Caco-2 (cell line): ENCODE measurements around the gene MCTP2. TPM values are rescaled to one million over a fixed set of nuclear protein-coding genes. Genes with fewer than 3 reads are reported as not detected.

Experiments
- BruUV-seq: library from RNA; stranded (reverse); fragments of 400-500 nt; replicated peaks from 2 replicates; lab custom pipeline; 2021; lab: Mats Ljungman, UMichigan
- CTCF ChIA-PET: fragments of 300-600 bp; sonication (Branson Sonifier 250); formaldehyde crosslinking; loops from one replicate; lab custom pipeline; 2022; ENCODE audit warnings: antibody characterized with exemption; lab: Charles Lee
- POLR2A ChIA-PET: fragments of 300-600 bp; sonication (Branson Sonifier 250); formaldehyde crosslinking; loops from one replicate; lab custom pipeline; 2022; ENCODE audit warnings: antibody characterized with exemption; lab: Charles Lee
- DNase-seq, 2 experiments: peaks; one replicate each; pipeline versions ENCODE4 v3.0.0 to v3.0.0-alpha.2; 2020 to 2022
- H3K27me3 ChIP-seq: replicated peaks from 2 replicates; pipeline ENCODE4 v1.6.0; 2011; ENCODE audit warnings: low read length; ENCODE audit not compliant: control insufficient read depth, insufficient read depth
- H3K36me3 ChIP-seq: 2 replicates; pipeline ENCODE4 v1.5.1; 2011; ENCODE audit warnings: low read length; ENCODE audit not compliant: control insufficient read depth, insufficient read depth
- H3K4me1 ChIP-seq: fragments of 250-450 bp; sonication (Bioruptor Pico); 2 replicates; pipeline ENCODE4 v1.5.1; 2020; ENCODE audit warnings: mild to moderate bottlenecking
- H3K4me3 ChIP-seq: 2 replicates; pipeline ENCODE4 v1.5.1; 2011; ENCODE audit warnings: low read depth, mild to moderate bottlenecking, control low read depth, low read length
- H3K9me3 ChIP-seq: fragments of 250-450 bp; sonication (Bioruptor Pico); 2 replicates; pipeline ENCODE4 v1.5.1; 2020; ENCODE audit warnings: mild to moderate bottlenecking, moderate library complexity
- H3K27ac Mint-ChIP-seq: one replicate; pipeline ENCODE4 v1.8.0; 2022; ENCODE audit warnings: mixed read lengths; ENCODE audit not compliant: unreplicated experiment
- H3K27me3 Mint-ChIP-seq: one replicate; pipeline ENCODE4 v1.8.0; 2022; ENCODE audit warnings: mixed read lengths; ENCODE audit not compliant: insufficient read depth, unreplicated experiment
- H3K36me3 Mint-ChIP-seq: one replicate; pipeline ENCODE4 v1.8.0; 2022; ENCODE audit warnings: mild to moderate bottlenecking, mixed read lengths; ENCODE audit not compliant: insufficient read depth, unreplicated experiment
- H3K4me1 Mint-ChIP-seq: one replicate; pipeline ENCODE4 v1.8.0; 2022; ENCODE audit warnings: low read depth, mixed read lengths; ENCODE audit not compliant: unreplicated experiment
- H3K4me3 Mint-ChIP-seq: one replicate; pipeline ENCODE4 v1.8.0; 2022; ENCODE audit warnings: mild to moderate bottlenecking, moderate library complexity, mixed read lengths; ENCODE audit not compliant: unreplicated experiment
- H3K9me3 Mint-ChIP-seq: one replicate; pipeline ENCODE4 v1.8.0; 2022; ENCODE audit warnings: mixed read lengths; ENCODE audit not compliant: unreplicated experiment
- intact Hi-C: fragments of 100-400 bp; cut with micrococcal nuclease; formaldehyde crosslinking; loops from one replicate; pipeline ENCODE4 v1.10.0; 2022; ENCODE audit not compliant: unreplicated experiment
- total RNA-seq: library from RNA; stranded (reverse); gene quantifications from 2 replicates; pipeline ENCODE4 v1.2.3, GENCODE V29; 2022
- TF ChIP-seq, protein P1 (sequence below), 2 experiments: fragments of 200-600 bp in 1 of 2; IDR thresholded peaks; 1 replicate in 1 of 2; 2 replicates in 1 of 2; pipeline versions ENCODE4 v1.5.1 to v1.8.0; 2011 to 2022; ENCODE audit warnings: antibody characterized with exemption in 1 of 2, control low read depth in 1 of 2, inconsistent platforms in 1 of 2, low read depth in 1 of 2, low read length in 1 of 2, mild to moderate bottlenecking in 1 of 2, moderate library complexity in 1 of 2; ENCODE audit not compliant: insufficient read depth in 1 of 2, severe bottlenecking in 1 of 2, unreplicated experiment in 1 of 2

Gene MCTP2
- total RNA-seq, 1 experiment from 2014 or later, result 9.9 TPM

DNA sequence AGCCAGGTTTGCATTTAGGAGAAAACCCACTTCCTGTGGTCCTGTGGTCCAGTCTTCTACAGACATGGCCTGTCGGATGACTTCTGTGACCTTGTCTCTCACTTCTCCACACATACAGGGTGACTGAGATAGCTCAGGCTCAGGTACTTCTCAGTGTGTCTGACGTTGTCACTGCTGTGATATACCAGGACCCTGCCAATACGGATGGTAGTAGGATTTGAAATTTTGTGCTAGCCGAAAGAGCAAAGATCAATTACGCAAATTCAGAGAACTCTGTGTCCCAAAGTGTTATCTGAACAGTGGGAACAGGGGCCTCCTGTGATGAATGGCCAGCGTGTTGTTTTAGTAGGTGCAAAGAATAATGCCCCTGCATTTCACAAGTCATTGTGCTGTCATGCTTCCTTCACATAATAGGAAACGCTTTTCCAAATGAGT lies 128.9 kb downstream of the MCTP2 start:
- Histone ChIP-seq H3K9me3 (no peaks in the 10 kb centered on the region), H3K36me3 (no peaks in the 10 kb centered on the region), H3K4me1 (no peaks in the 10 kb centered on the region), H3K4me3 (no peak overlapping the region), H3K27me3 (no peaks in the 10 kb centered on the region)
- no TSS peak for BruUV-seq
- ChIA-PET CTCF (no interaction called here), POLR2A (no interaction called here)
- Mint-ChIP-seq H3K36me3 (no peaks in the 10 kb centered on the region), H3K4me1 (no peaks in the 10 kb centered on the region), H3K27me3 (no peaks in the 10 kb centered on the region), H3K27ac (no peak overlapping the region), H3K4me3 (no peak overlapping the region), H3K9me3 (no peaks in the 10 kb centered on the region)
- DNase-seq, result no peak
- TF ChIP-seq, protein P1, sequence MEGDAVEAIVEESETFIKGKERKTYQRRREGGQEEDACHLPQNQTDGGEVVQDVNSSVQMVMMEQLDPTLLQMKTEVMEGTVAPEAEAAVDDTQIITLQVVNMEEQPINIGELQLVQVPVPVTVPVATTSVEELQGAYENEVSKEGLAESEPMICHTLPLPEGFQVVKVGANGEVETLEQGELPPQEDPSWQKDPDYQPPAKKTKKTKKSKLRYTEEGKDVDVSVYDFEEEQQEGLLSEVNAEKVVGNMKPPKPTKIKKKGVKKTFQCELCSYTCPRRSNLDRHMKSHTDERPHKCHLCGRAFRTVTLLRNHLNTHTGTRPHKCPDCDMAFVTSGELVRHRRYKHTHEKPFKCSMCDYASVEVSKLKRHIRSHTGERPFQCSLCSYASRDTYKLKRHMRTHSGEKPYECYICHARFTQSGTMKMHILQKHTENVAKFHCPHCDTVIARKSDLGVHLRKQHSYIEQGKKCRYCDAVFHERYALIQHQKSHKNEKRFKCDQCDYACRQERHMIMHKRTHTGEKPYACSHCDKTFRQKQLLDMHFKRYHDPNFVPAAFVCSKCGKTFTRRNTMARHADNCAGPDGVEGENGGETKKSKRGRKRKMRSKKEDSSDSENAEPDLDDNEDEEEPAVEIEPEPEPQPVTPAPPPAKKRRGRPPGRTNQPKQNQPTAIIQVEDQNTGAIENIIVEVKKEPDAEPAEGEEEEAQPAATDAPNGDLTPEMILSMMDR (IDR thresholded peaks at IDR 0.05; ENCODE audit: insufficient read depth in 1 of 2, low read depth in 1 of 2, low read length in 1 of 2, severe bottlenecking in 1 of 2, unreplicated experiment in 1 of 2), result no peak
- intact Hi-C loops, result no loop called here

DNA sequence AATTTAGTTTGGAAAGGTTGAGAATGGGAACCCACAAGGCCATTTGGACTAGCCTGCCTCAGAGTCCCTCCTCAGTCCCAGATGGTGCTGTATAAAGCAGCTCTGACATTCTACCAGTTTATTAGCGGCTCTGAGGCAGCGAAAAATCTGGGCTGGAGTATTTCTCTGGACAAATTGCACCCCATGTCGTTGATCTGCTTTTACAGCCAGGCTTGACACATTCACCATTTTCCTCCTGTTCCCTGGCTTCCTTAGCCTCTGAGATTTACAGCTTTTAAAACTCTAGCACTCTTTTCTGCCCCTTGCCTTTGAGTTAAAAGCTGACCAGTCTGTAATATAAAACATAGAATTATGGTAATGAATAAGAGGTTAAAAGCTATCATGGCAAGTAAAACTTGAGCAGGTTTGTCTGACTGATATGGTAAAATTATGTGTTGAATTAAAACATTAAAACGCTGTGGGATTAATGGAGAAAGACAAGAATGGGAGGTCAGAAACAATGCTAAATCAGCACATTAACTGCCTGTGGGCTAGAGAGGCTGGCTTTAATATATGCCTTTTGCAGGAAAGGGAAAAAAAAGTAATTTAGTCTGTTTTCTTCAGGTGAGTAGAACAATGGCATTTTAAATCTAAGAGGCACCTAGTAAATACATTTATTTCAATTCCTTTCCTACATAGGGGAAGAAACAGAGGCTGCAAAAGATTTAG lies 131.2 kb downstream of the MCTP2 start:
- H3K9me3 ChIP-seq, result no peaks in the 10 kb centered on the region
- TF ChIP-seq, protein P1 (IDR thresholded peaks at IDR 0.05; ENCODE audit: insufficient read depth in 1 of 2, low read depth in 1 of 2, low read length in 1 of 2, severe bottlenecking in 1 of 2, unreplicated experiment in 1 of 2), result no peak
- Mint-ChIP-seq H3K4me1 (no peaks in the 10 kb centered on the region), H3K4me3 (no peak overlapping the region), H3K27ac (no peak overlapping the region), H3K27me3 (no peaks in the 10 kb centered on the region), H3K9me3 (no peaks in the 10 kb centered on the region), H3K36me3 (no peaks in the 10 kb centered on the region)
- no peak overlapping the region for H3K4me3 ChIP-seq
- no peaks in the 10 kb centered on the region for H3K36me3 ChIP-seq
- no peak for DNase-seq
- H3K4me1 ChIP-seq, result no peaks in the 10 kb centered on the region
- ChIA-PET POLR2A (no interaction called here), CTCF (no interaction called here)
- BruUV-seq, result no TSS peak
- intact Hi-C loops, result no loop called here
- no peaks in the 10 kb centered on the region for H3K27me3 ChIP-seq

DNA sequence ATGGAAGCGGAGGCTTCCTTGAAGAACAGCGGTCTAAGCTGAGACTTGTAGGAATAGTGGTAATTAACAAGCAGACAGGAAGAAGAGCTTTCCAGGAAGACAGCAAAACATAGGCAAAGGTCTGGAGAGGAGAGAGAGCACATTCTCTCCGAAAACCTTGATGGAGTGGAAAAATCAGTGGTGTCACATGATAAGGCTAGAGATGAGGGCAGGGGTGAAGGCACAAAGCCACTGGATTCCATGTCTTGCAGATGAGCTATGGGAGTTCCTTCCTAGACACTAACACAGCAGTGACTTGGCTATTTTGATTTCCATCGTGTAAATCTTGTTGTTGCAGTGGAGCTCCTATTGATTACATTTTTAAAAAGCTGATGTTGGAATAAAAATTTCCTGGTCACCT lies 132.0 kb downstream of the MCTP2 start:
- DNase-seq, result no peak
- Mint-ChIP-seq H3K27me3 (no peaks in the 10 kb centered on the region), H3K4me1 (no peaks in the 10 kb centered on the region), H3K9me3 (no peaks in the 10 kb centered on the region), H3K36me3 (no peaks in the 10 kb centered on the region), H3K4me3 (no peak overlapping the region), H3K27ac (no peak overlapping the region)
- TF ChIP-seq, protein P1 (IDR thresholded peaks at IDR 0.05; ENCODE audit: insufficient read depth in 1 of 2, low read depth in 1 of 2, low read length in 1 of 2, severe bottlenecking in 1 of 2, unreplicated experiment in 1 of 2), result no peak
- BruUV-seq, result no TSS peak
- Histone ChIP-seq H3K27me3 (no peaks in the 10 kb centered on the region), H3K4me3 (no peak overlapping the region), H3K4me1 (no peaks in the 10 kb centered on the region), H3K9me3 (no peaks in the 10 kb centered on the region), H3K36me3 (no peaks in the 10 kb centered on the region)
- ChIA-PET POLR2A (no interaction called here), CTCF (no interaction called here)
- intact Hi-C loops, result no loop called here
